ENCODE data around the gene CUL3.

- no peak for TF ChIP-seq ZNF114 (CRISPR knock-in tag; IDR thresholded peaks at IDR 0.05)
- no peak for TF ChIP-seq CTCF (conservative IDR thresholded peaks at IDR 0.05; ENCODE audit: low read depth in 2 of 2)
- TF ChIP-seq JUNB (IDR thresholded peaks at IDR 0.05; ENCODE audit: unreplicated experiment): no peak
Observed at GRCh38 chr2:224569654-224570053, 15.5 kb downstream of the CUL3 start.

Data from GM23338 (cell line).